WTC11 (cell line): ENCODE measurements around the gene ZCWPW2.

ENCODE experiments used
- CBFB ChIP-seq: sonication (generic); formaldehyde crosslinking; IDR thresholded peaks from 2 replicates; pipeline ENCODE4 v1.8.1; 2022; ENCODE audit warnings: mild to moderate bottlenecking, low read depth, missing genetic modification reagents
- CREB1 ChIP-seq: sonication (generic); formaldehyde crosslinking; IDR thresholded peaks from 2 replicates; pipeline ENCODE4 v1.8.0; 2023; ENCODE audit warnings: mild to moderate bottlenecking, missing genetic modification reagents
- CREM ChIP-seq: sonication (generic); formaldehyde crosslinking; IDR thresholded peaks from 2 replicates; pipeline ENCODE4 v1.8.1; 2022; ENCODE audit warnings: mild to moderate bottlenecking, missing genetic modification reagents, moderate library complexity
- ETV6 ChIP-seq: sonication (generic); formaldehyde crosslinking; IDR thresholded peaks from 2 replicates; pipeline ENCODE4 v1.8.1; 2022; ENCODE audit warnings: mild to moderate bottlenecking, missing genetic modification reagents
- FOXP4 ChIP-seq: sonication (generic); formaldehyde crosslinking; IDR thresholded peaks from 2 replicates; pipeline ENCODE4 v1.8.0; 2022; ENCODE audit warnings: mild to moderate bottlenecking, missing genetic modification reagents
- JUN ChIP-seq: sonication (generic); formaldehyde crosslinking; IDR thresholded peaks from 2 replicates; pipeline ENCODE4 v1.8.0; 2023; ENCODE audit warnings: mild to moderate bottlenecking, missing genetic modification reagents
- TCF7 ChIP-seq: sonication (generic); formaldehyde crosslinking; IDR thresholded peaks from 2 replicates; pipeline ENCODE4 v1.8.0; 2022; ENCODE audit warnings: mild to moderate bottlenecking, low read depth, missing genetic modification reagents, moderate library complexity
- TP53 ChIP-seq: sonication (generic); formaldehyde crosslinking; IDR thresholded peaks from 2 replicates; pipeline ENCODE4 v1.8.1; 2023; ENCODE audit warnings: mild to moderate bottlenecking, missing genetic modification reagents
- TF ChIP-seq, protein P1 (sequence below): fragments of 200-600 bp; IDR thresholded peaks from 2 replicates; pipeline ENCODE4 v1.8.0; 2022; ENCODE audit warnings: antibody characterized with exemption
- TF ChIP-seq, protein P2 (sequence below): sonication (generic); formaldehyde crosslinking; IDR thresholded peaks from 2 replicates; pipeline ENCODE4 v1.8.0; 2022; ENCODE audit warnings: missing genetic modification reagents

GRCh38 chr3:28315711-28316110, 32.8 kb upstream of the ZCWPW2 start:
- TF ChIP-seq TP53 (no peak), CREM (CRISPR knock-in tag) (no peak), JUN (CRISPR knock-in tag) (no peak), CBFB (no peak), ETV6 (CRISPR knock-in tag) (no peak), FOXP4 (CRISPR knock-in tag) (no peak), CREB1 (CRISPR knock-in tag) (no peak), TCF7 (CRISPR knock-in tag) (no peak)
- TF ChIP-seq, protein P1, sequence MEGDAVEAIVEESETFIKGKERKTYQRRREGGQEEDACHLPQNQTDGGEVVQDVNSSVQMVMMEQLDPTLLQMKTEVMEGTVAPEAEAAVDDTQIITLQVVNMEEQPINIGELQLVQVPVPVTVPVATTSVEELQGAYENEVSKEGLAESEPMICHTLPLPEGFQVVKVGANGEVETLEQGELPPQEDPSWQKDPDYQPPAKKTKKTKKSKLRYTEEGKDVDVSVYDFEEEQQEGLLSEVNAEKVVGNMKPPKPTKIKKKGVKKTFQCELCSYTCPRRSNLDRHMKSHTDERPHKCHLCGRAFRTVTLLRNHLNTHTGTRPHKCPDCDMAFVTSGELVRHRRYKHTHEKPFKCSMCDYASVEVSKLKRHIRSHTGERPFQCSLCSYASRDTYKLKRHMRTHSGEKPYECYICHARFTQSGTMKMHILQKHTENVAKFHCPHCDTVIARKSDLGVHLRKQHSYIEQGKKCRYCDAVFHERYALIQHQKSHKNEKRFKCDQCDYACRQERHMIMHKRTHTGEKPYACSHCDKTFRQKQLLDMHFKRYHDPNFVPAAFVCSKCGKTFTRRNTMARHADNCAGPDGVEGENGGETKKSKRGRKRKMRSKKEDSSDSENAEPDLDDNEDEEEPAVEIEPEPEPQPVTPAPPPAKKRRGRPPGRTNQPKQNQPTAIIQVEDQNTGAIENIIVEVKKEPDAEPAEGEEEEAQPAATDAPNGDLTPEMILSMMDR, result no peak
- TF ChIP-seq, protein P2, sequence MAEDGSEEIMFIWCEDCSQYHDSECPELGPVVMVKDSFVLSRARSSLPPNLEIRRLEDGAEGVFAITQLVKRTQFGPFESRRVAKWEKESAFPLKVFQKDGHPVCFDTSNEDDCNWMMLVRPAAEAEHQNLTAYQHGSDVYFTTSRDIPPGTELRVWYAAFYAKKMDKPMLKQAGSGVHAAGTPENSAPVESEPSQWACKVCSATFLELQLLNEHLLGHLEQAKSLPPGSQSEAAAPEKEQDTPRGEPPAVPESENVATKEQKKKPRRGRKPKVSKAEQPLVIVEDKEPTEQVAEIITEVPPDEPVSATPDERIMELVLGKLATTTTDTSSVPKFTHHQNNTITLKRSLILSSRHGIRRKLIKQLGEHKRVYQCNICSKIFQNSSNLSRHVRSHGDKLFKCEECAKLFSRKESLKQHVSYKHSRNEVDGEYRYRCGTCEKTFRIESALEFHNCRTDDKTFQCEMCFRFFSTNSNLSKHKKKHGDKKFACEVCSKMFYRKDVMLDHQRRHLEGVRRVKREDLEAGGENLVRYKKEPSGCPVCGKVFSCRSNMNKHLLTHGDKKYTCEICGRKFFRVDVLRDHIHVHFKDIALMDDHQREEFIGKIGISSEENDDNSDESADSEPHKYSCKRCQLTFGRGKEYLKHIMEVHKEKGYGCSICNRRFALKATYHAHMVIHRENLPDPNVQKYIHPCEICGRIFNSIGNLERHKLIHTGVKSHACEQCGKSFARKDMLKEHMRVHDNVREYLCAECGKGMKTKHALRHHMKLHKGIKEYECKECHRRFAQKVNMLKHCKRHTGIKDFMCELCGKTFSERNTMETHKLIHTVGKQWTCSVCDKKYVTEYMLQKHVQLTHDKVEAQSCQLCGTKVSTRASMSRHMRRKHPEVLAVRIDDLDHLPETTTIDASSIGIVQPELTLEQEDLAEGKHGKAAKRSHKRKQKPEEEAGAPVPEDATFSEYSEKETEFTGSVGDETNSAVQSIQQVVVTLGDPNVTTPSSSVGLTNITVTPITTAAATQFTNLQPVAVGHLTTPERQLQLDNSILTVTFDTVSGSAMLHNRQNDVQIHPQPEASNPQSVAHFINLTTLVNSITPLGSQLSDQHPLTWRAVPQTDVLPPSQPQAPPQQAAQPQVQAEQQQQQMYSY (CRISPR knock-in tag), result no peak
